Parathyroid adenoma (tissue), 2 donors: Measurements from ENCODE around the gene SAPCD1.
"Not testable (repeated sequence)": the region's sequence is repeated elsewhere in the genome, so short reads cannot be mapped to it uniquely, and the experiment has no call there.

Source experiments
- H2AFZ ChIP-seq: fragments of 300-600 bp; sonication (generic); one replicate; pipeline ENCODE4 v1.7.0; 2017; ENCODE audit warnings: antibody characterized with exemption, mild to moderate bottlenecking
- H3K27ac ChIP-seq: fragments of 300-600 bp; sonication (generic); one replicate; pipeline ENCODE4 v1.7.0; 2017
- H3K27me3 ChIP-seq: fragments of 300-600 bp; sonication (generic); one replicate; pipeline ENCODE4 v1.7.0; 2017; ENCODE audit warnings: low read length; ENCODE audit not compliant: control insufficient read depth, insufficient read depth
- H3K36me3 ChIP-seq: fragments of 300-600 bp; sonication (generic); one replicate; pipeline ENCODE4 v1.7.0; 2017; ENCODE audit warnings: low read length; ENCODE audit not compliant: control insufficient read depth, insufficient read depth
- H3K4me1 ChIP-seq: fragments of 300-600 bp; sonication (generic); one replicate; pipeline ENCODE4 v1.7.0; 2017; ENCODE audit warnings: control low read depth
- H3K4me2 ChIP-seq: fragments of 300-600 bp; sonication (generic); one replicate; pipeline ENCODE4 v1.7.0; 2017; ENCODE audit warnings: low read length
- H3K4me3 ChIP-seq: fragments of 300-600 bp; sonication (generic); one replicate; pipeline ENCODE4 v1.7.0; 2017; ENCODE audit warnings: low read depth, low read length
- H3K79me2 ChIP-seq: fragments of 300-600 bp; sonication (generic); one replicate; pipeline ENCODE4 v1.7.0; 2017; ENCODE audit warnings: control low read depth
- H3K9ac ChIP-seq: fragments of 300-600 bp; sonication (generic); one replicate; pipeline ENCODE4 v1.7.0; 2017; ENCODE audit warnings: mild to moderate bottlenecking
- H3K9me3 ChIP-seq: fragments of 300-600 bp; sonication (generic); one replicate; pipeline ENCODE4 v1.7.0; 2017; ENCODE audit warnings: low read length; ENCODE audit not compliant: control insufficient read depth
- CTCF ChIP-seq: fragments of 300-600 bp; sonication (generic); IDR thresholded peaks from one replicate; pipeline ENCODE4 v1.7.0; 2017; ENCODE audit warnings: antibody characterized with exemption, mild to moderate bottlenecking
- donor health status: primary hyperparathyroidism.

Gene SAPCD1

GRCh38 chr6:31785475-31785874, 23.0 kb downstream of the SAPCD1 start:
- H3K36me3 ChIP-seq, result no peaks in the 10 kb centered on the region
- H3K4me2 ChIP-seq, result no peak overlapping the region

GRCh38 chr6:31791324-31792089, 29.1 kb downstream of the SAPCD1 start:
- Histone ChIP-seq H3K36me3 (no peaks in the 10 kb centered on the region), H3K9me3 (no peaks in the 10 kb centered on the region), H3K27ac (no peak overlapping the region), H3K27me3 (no peaks in the 10 kb centered on the region), H3K4me3 (no peak overlapping the region), H3K4me2 (no peak overlapping the region), H3K79me2 (peaks cover 4% of the 10 kb centered on the region), H2AFZ (no peak overlapping the region), H3K4me1 (peaks cover 8% of the 10 kb centered on the region), H3K9ac (no peak overlapping the region)
- peak; percentile 42 for TF ChIP-seq CTCF

More at GRCh38 chr6:31785475-31785874, 23.0 kb downstream of the SAPCD1 start:
- no peak for TF ChIP-seq CTCF
- H3K9ac ChIP-seq, result no peak overlapping the region
- no peak overlapping the region for H2AFZ ChIP-seq
- no peak overlapping the region for H3K4me3 ChIP-seq
- H3K79me2 ChIP-seq, result peaks cover 7% of the 10 kb centered on the region
- no peak overlapping the region for H3K27ac ChIP-seq
- no peaks in the 10 kb centered on the region for H3K27me3 ChIP-seq
- H3K4me1 ChIP-seq, result no peaks in the 10 kb centered on the region
- no peaks in the 10 kb centered on the region for H3K9me3 ChIP-seq

GRCh38 chr6:31792090-31792374, 29.6 kb downstream of the SAPCD1 start:
- peaks cover 4% of the 10 kb centered on the region for H3K79me2 ChIP-seq
- H3K27me3 ChIP-seq, result no peaks in the 10 kb centered on the region
- peaks cover 8% of the 10 kb centered on the region for H3K4me1 ChIP-seq
- no peak overlapping the region for H2AFZ ChIP-seq
- H3K36me3 ChIP-seq, result no peaks in the 10 kb centered on the region
- no peaks in the 10 kb centered on the region for H3K9me3 ChIP-seq
- H3K27ac ChIP-seq, result no peak overlapping the region
- H3K4me3 ChIP-seq, result no peak overlapping the region
- no peak for TF ChIP-seq CTCF
- no peak overlapping the region for H3K4me2 ChIP-seq
- no peak overlapping the region for H3K9ac ChIP-seq

GRCh38 chr6:31792761-31793171, 30.3 kb downstream of the SAPCD1 start:
- Histone ChIP-seq H3K27me3 (no peaks in the 10 kb centered on the region), H3K9me3 (no peaks in the 10 kb centered on the region), H3K79me2 (no peaks in the 10 kb centered on the region), H3K4me1 (peaks cover 8% of the 10 kb centered on the region), H3K36me3 (no peaks in the 10 kb centered on the region), H3K27ac (no peak overlapping the region), H3K9ac (no peak overlapping the region), H3K4me2 (no peak overlapping the region), H3K4me3 (no peak overlapping the region), H2AFZ (no peak overlapping the region)
- no peak for TF ChIP-seq CTCF

GRCh38 chr6:31793927-31794245, 31.4 kb downstream of the SAPCD1 start:
- H3K4me3 ChIP-seq, H3K9me3 ChIP-seq, H3K27me3 ChIP-seq, H3K4me2 ChIP-seq, H3K9ac ChIP-seq, H3K27ac ChIP-seq, H3K4me1 ChIP-seq, H2AFZ ChIP-seq, H3K79me2 ChIP-seq, H3K36me3 ChIP-seq: not testable (repeated sequence)
